Stomach (tissue), 9 donors: ENCODE results near the gene MTG1. TPM values are rescaled to one million over a fixed set of nuclear protein-coding genes. Genes with fewer than 3 reads are reported as not detected.
A peak's percentile ranks its signal among the peaks of the same experiment; 100 is the strongest.

Experiments used
- DNase-seq, 2 donors: peaks; one replicate each; pipeline versions ENCODE4 v3.0.0 to v3.0.0-alpha.2; 2013 to 2019
- H3K27ac ChIP-seq, 5 donors: fragments of 200-600 bp in 4 of 5; sonication (generic) in 4 of 5; one replicate each; pipeline ENCODE4 v1.5.1; 2013 to 2019; ENCODE audit warnings: mild to moderate bottlenecking in 1 of 5, moderate library complexity in 1 of 5
- H3K27me3 ChIP-seq, 3 donors: fragments of 200-600 bp; sonication (generic); one replicate each; pipeline ENCODE4 v1.5.1; 2017 to 2019; ENCODE audit warnings: mixed run types in 1 of 3
- H3K36me3 ChIP-seq, 4 donors: fragments of 200-600 bp; sonication (generic); 1 replicate in 3 of 4; 2 replicates in 1 of 4; pipeline ENCODE4 v1.5.1; 2016 to 2019
- H3K4me1 ChIP-seq, 4 donors: fragments of 200-600 bp; sonication (generic); one replicate each; pipeline ENCODE4 v1.5.1; 2016 to 2019
- H3K4me3 ChIP-seq, 4 donors: fragments of 200-600 bp; sonication (generic) in 3 of 4; one replicate each; pipeline ENCODE4 v1.5.1; 2016 to 2019; ENCODE audit warnings: mild to moderate bottlenecking in 1 of 4
- H3K9me3 ChIP-seq, 4 donors: fragments of 200-600 bp; sonication (generic); one replicate each; pipeline ENCODE4 v1.5.1; 2016 to 2019
- EP300 ChIP-seq: sonication (generic); formaldehyde crosslinking; IDR thresholded peaks from one replicate; pipeline ENCODE4 v1.6.1; 2017; ENCODE audit warnings: antibody characterized with exemption
- POLR2A ChIP-seq, 4 donors: fragments of 450-650 bp; IDR thresholded peaks; one replicate each; pipeline ENCODE4 v1.6.1; 2016; ENCODE audit warnings: antibody characterized with exemption in 4 of 4, control low read depth in 2 of 4, mild to moderate bottlenecking in 1 of 4, moderate library complexity in 1 of 4
- POLR2AphosphoS5 ChIP-seq, 3 donors: sonication (generic); formaldehyde crosslinking; IDR thresholded peaks; one replicate each; pipeline ENCODE4 v1.6.1; 2016; ENCODE audit warnings: antibody characterized with exemption in 3 of 3
- WGBS, 5 donors: extraction: QIAGEN DNeasy Blood & Tissue Kit in 3 of 5; methylation state at CpG; one replicate each; pipeline versions ENCODE4 v1.1.5 to v1.1.7; 2013 to 2018; 5-methylcytosine and 5-hydroxymethylcytosine counted together
- intact Hi-C: fragments of 100-400 bp; cut with DNase I; formaldehyde crosslinking; loops from one replicate; pipeline ENCODE4 v1.15.1; 2023; ENCODE audit warnings: low total_unique reads
- polyA plus RNA-seq, 3 donors: library from polyadenylated mRNA; stranded (reverse); fragments of 200-250 nt; gene quantifications; one replicate each; pipeline ENCODE4 v1.2.3, GENCODE V29; 2013
- total RNA-seq, 5 donors: library from RNA; depleted of rRNA; stranded (reverse); fragments of >200 nt; gene quantifications; one replicate each; pipeline versions ENCODE4 v1.1.0 to v1.2.3, GENCODE V29; 2014 to 2016
- TF ChIP-seq, protein P1 (sequence below), 7 experiments: fragments of 450-650 bp in 4 of 7; fragments of 200-600 bp in 3 of 7; sonication (generic) in 3 of 7; IDR thresholded peaks; one replicate each; pipeline ENCODE4 v1.5.1; 2016 to 2019; ENCODE audit warnings: antibody characterized with exemption in 7 of 7, control low read depth in 2 of 7, mild to moderate bottlenecking in 1 of 7
- donor health status: healthy with polysubstance abuse.
- donor health status: Bipolar disorder and iron deficiency.
- donor health status: healthy.

The MTG1 gene
- total and polyA plus RNA-seq, 8 donors, result 36.7 to 177 (median 52.9) TPM

DNA sequence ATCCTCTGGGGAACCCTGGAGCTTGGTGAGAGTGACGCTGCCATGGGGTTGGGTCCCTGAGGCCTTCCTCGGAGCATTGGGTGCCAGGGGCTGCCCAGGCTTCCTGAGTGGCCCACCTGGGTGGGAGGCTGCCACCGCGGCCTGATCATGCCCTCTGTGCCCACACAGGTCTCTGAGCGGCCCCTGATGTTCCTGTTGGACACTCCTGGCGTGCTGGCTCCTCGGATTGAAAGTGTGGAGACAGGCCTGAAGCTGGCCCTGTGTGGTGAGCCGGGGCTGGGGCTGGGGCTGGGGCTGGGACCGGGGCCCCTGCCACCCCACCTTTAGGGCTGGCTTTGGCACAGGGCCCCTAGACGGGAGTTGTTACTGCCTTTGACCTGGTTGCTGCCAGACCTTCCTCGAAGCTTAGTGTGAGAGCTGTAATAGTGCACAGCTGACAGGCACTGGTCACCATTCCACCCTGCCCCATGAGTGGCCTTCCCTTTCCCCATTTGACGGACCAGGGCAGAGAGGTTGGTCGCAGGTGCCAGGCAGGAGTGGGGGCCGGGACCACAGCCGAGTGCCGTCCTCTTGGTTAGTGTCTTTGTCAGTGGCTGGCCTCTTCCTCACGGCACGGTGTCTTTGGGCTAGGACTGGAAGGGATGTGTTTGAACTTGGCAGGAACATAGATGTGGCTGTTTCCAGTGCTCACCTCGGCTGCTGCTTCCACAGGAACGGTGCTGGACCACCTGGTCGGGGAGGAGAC lies 8.2 kb downstream of the MTG1 start:
- peaks cover 0 to 11% (median 6%) of the 10 kb centered on the region in 4 donors for H3K4me1 ChIP-seq
- H3K4me3 ChIP-seq, result no peak overlapping the region
- no peaks in the 10 kb centered on the region for H3K9me3 ChIP-seq
- peaks cover 30 to 100% (median 97%) of the 10 kb centered on the region in 4 donors for H3K36me3 ChIP-seq
- WGBS, 5 donors, result 96 to 98% (median 97%) methylated on average over 14 to 21 of the region's 21 CpGs
- H3K27ac ChIP-seq, result peak overlapping the region in 1 of 5 donors; percentile 75
- H3K27me3 ChIP-seq, result no peaks in the 10 kb centered on the region
- DNase-seq, result peak in 1 of 2 donors; percentile 15
- intact Hi-C loops, result no loop called here
- TF ChIP-seq, protein P1, sequence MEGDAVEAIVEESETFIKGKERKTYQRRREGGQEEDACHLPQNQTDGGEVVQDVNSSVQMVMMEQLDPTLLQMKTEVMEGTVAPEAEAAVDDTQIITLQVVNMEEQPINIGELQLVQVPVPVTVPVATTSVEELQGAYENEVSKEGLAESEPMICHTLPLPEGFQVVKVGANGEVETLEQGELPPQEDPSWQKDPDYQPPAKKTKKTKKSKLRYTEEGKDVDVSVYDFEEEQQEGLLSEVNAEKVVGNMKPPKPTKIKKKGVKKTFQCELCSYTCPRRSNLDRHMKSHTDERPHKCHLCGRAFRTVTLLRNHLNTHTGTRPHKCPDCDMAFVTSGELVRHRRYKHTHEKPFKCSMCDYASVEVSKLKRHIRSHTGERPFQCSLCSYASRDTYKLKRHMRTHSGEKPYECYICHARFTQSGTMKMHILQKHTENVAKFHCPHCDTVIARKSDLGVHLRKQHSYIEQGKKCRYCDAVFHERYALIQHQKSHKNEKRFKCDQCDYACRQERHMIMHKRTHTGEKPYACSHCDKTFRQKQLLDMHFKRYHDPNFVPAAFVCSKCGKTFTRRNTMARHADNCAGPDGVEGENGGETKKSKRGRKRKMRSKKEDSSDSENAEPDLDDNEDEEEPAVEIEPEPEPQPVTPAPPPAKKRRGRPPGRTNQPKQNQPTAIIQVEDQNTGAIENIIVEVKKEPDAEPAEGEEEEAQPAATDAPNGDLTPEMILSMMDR (IDR thresholded peaks at IDR 0.05), result no peak
- TF ChIP-seq POLR2A (IDR thresholded peaks at IDR 0.05), result no peak
- TF ChIP-seq POLR2AphosphoS5 (IDR thresholded peaks at IDR 0.05), result no peak
- TF ChIP-seq EP300, result no peak

DNA sequence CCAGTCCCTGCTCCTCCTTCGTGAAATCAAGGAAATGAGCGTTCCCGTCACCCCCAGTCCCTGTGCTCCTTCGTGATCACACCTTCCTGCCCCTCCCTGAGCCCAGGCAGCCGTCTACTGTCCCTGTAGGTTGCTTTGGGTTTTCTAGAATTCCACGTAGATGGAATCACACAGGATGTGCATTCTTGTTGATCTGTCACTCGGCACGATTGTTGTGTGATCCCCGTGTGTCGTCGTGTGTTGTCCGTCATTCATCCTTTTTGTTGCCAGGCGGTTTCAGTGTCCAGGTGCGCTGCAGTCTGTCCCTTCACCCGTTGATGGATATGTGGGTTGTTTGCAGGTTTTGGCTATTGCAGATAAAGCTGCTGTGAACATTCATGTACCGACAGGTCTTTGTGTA lies 9.4 kb downstream of the MTG1 start:
- Histone ChIP-seq H3K9me3 (no peaks in the 10 kb centered on the region), H3K4me3 (no peak overlapping the region), H3K36me3 (peaks cover 26 to 99% (median 96%) of the 10 kb centered on the region in 4 donors), H3K27ac (no peak overlapping the region), H3K27me3 (no peaks in the 10 kb centered on the region), H3K4me1 (peaks cover 0 to 11% (median 6%) of the 10 kb centered on the region in 4 donors)
- TF ChIP-seq POLR2AphosphoS5 (IDR thresholded peaks at IDR 0.05) (no peak), POLR2A (IDR thresholded peaks at IDR 0.05) (no peak), EP300 (no peak)
- TF ChIP-seq, protein P1 (IDR thresholded peaks at IDR 0.05), result no peak
- intact Hi-C loops, result no loop called here
- WGBS, 5 donors, result 84 to 88% (median 85%) methylated on average over 16 of the region's 16 CpGs
- peak in 1 of 2 donors; percentile 11 for DNase-seq

DNA sequence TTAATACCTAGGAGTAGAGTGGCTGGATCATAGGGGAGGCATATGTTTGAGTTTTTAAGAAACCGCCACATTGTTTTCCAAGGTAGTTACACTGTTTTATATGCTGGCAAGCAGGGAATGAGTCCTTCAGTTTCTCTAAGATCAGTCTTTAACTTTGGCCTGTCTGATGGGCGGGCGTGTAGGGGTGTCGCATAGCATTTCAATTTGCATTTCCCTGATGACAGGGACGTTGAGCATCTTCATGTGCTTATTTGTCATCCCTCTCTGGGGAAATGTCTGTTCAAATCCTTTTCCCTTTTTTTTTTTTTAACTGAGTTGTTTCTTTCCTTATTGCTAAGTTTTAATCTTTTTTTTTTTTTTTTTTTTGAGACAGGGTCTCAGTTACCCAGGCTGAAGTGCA lies 9.8 kb downstream of the MTG1 start:
- TF ChIP-seq EP300, result no peak
- TF ChIP-seq POLR2A (IDR thresholded peaks at IDR 0.05), result no peak
- TF ChIP-seq, protein P1 (IDR thresholded peaks at IDR 0.05), result no peak
- TF ChIP-seq POLR2AphosphoS5 (IDR thresholded peaks at IDR 0.05), result no peak
- no peak overlapping the region for H3K27ac ChIP-seq
- H3K9me3 ChIP-seq, result no peaks in the 10 kb centered on the region
- peaks cover 0 to 11% (median 6%) of the 10 kb centered on the region in 4 donors for H3K4me1 ChIP-seq
- no peak overlapping the region for H3K4me3 ChIP-seq
- intact Hi-C loops, result no loop called here
- DNase-seq, result no peak
- no peaks in the 10 kb centered on the region for H3K27me3 ChIP-seq
- WGBS, 5 donors, result 94 to 97% (median 95%) methylated on average over 5 of the region's 5 CpGs
- peaks cover 21 to 99% (median 96%) of the 10 kb centered on the region in 4 donors for H3K36me3 ChIP-seq

DNA sequence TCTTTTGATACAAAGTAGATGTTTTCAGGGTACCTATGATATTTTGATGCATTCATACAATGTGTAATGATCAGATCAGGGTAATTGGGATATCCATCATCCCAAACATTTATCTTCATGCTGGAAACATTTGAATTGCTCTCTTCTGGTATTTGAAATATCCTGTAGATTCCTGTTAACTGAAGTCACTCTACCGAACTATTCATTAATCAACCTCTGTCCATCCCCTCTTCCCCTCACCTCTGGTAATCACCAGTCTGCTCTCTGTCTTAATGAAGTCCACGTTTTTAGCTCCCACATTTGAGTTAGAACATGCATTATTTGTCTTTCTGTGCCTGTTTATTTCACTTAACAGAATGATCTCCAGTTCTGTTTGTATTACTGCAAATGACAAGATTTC lies 11.3 kb downstream of the MTG1 start:
- Histone ChIP-seq H3K4me1 (peaks cover 0 to 11% (median 6%) of the 10 kb centered on the region in 4 donors), H3K36me3 (peaks cover 22 to 99% (median 95%) of the 10 kb centered on the region in 4 donors), H3K27me3 (no peaks in the 10 kb centered on the region), H3K4me3 (no peak overlapping the region), H3K27ac (no peak overlapping the region), H3K9me3 (peaks cover 0 to under 1% (median 0%) of the 10 kb centered on the region in 4 donors)
- 52 to 67% (median 58%) methylated on average over 2 of the region's 2 CpGs for WGBS, 5 donors
- no peak for DNase-seq
- no peak for TF ChIP-seq POLR2A (IDR thresholded peaks at IDR 0.05)
- TF ChIP-seq POLR2AphosphoS5 (IDR thresholded peaks at IDR 0.05), result no peak
- TF ChIP-seq EP300, result no peak
- TF ChIP-seq, protein P1 (IDR thresholded peaks at IDR 0.05), result no peak
- intact Hi-C loops, result no loop called here
